WTC11 (cell line): ENCODE measurements around the gene TUSC7. TPM values are rescaled to one million over a fixed set of nuclear protein-coding genes. Genes with fewer than 3 reads are reported as not detected.

Experiments
- ATAC-seq: fragments of 200-7000 bp; cut with Tn5 transposase; 2 replicates; pipeline ENCODE4 v1.10.0; 2021; ENCODE audit warnings: mild to moderate bottlenecking, moderate library complexity
- CTCF ChIA-PET: fragments of 300-600 bp; sonication (Branson Sonifier 250); formaldehyde crosslinking; loops from one replicate; lab custom pipeline; 2021; ENCODE audit warnings: antibody characterized with exemption; lab: Charles Lee
- POLR2A ChIA-PET: fragments of 350-600 bp; sonication (Branson Sonifier 250); formaldehyde crosslinking; loops from one replicate; lab custom pipeline; 2021; ENCODE audit warnings: antibody characterized with exemption; lab: Charles Lee
- DNase-seq: peaks from one replicate; pipeline ENCODE4 v3.0.0; 2021; ENCODE audit warnings: low spot score
- H3K27ac Mint-ChIP-seq: 2 replicates; pipeline ENCODE4 v1.8.0; 2021; ENCODE audit warnings: mixed read lengths
- H3K27me3 Mint-ChIP-seq: 2 replicates; pipeline ENCODE4 v1.8.0; 2021; ENCODE audit warnings: low read depth, mild to moderate bottlenecking, moderate library complexity, mixed read lengths
- H3K36me3 Mint-ChIP-seq: 2 replicates; pipeline ENCODE4 v1.8.0; 2021; ENCODE audit warnings: mixed read lengths
- H3K4me1 Mint-ChIP-seq: 2 replicates; pipeline ENCODE4 v1.8.0; 2022; ENCODE audit warnings: mixed read lengths
- H3K4me3 Mint-ChIP-seq: 2 replicates; pipeline ENCODE4 v1.8.0; 2021; ENCODE audit warnings: mild to moderate bottlenecking, moderate library complexity, mixed read lengths
- H3K9me3 Mint-ChIP-seq: 2 replicates; pipeline ENCODE4 v1.8.0; 2021; ENCODE audit warnings: mixed read lengths
- ATF2 ChIP-seq: sonication (generic); formaldehyde crosslinking; IDR thresholded peaks from 2 replicates; pipeline ENCODE4 v1.8.1; 2022; ENCODE audit warnings: low read depth, missing genetic modification reagents, borderline replicate concordance
- FOXP1 ChIP-seq: sonication (generic); formaldehyde crosslinking; IDR thresholded peaks from 2 replicates; pipeline ENCODE4 v1.8.0; 2022; ENCODE audit warnings: missing genetic modification reagents, mild to moderate bottlenecking, moderate library complexity, borderline replicate concordance
- FOXP4 ChIP-seq: sonication (generic); formaldehyde crosslinking; IDR thresholded peaks from 2 replicates; pipeline ENCODE4 v1.8.0; 2022; ENCODE audit warnings: mild to moderate bottlenecking, missing genetic modification reagents
- GTF2I ChIP-seq: fragments of 250-450 bp; sonication (Bioruptor Pico); conservative IDR thresholded peaks from 2 replicates; pipeline ENCODE4 v1.4.0; 2021; ENCODE audit warnings: mild to moderate bottlenecking
- NFATC4 ChIP-seq: fragments of 250-450 bp; sonication (Bioruptor Pico); IDR thresholded peaks from 2 replicates; pipeline ENCODE4 v1.9.0; 2021; ENCODE audit warnings: mild to moderate bottlenecking
- NFYB ChIP-seq: sonication (generic); formaldehyde crosslinking; conservative IDR thresholded peaks from 2 replicates; pipeline ENCODE4 v1.8.0; 2022; ENCODE audit warnings: low read depth, missing genetic modification reagents
- SOX15 ChIP-seq: fragments of 250-450 bp; sonication (Bioruptor Pico); IDR thresholded peaks from 2 replicates; pipeline ENCODE4 v1.9.0; 2021; ENCODE audit warnings: mild to moderate bottlenecking
- SP1 ChIP-seq: sonication (generic); formaldehyde crosslinking; conservative IDR thresholded peaks from 2 replicates; pipeline ENCODE4 v1.8.1; 2022; ENCODE audit warnings: missing genetic modification reagents
- STAT6 ChIP-seq: sonication (generic); formaldehyde crosslinking; conservative IDR thresholded peaks from 2 replicates; pipeline ENCODE4 v1.8.1; 2023; ENCODE audit warnings: mild to moderate bottlenecking, low read depth, missing genetic modification reagents, moderate library complexity
- TEAD4 ChIP-seq: sonication (generic); formaldehyde crosslinking; IDR thresholded peaks from 2 replicates; pipeline ENCODE4 v1.8.0; 2022; ENCODE audit warnings: mild to moderate bottlenecking, missing genetic modification reagents
- ZNF396 ChIP-seq: fragments of 250-450 bp; sonication (Bioruptor Pico); IDR thresholded peaks from 2 replicates; pipeline ENCODE4 v1.8.0; 2021; ENCODE audit warnings: mild to moderate bottlenecking, moderate library complexity, borderline replicate concordance
- ZNF423 ChIP-seq: fragments of 250-450 bp; sonication (Bioruptor Pico); IDR thresholded peaks from 2 replicates; pipeline ENCODE4 v2.1.2; 2022; ENCODE audit warnings: mild to moderate bottlenecking, moderate library complexity
- ZNF512 ChIP-seq: sonication (generic); formaldehyde crosslinking; IDR thresholded peaks from 2 replicates; pipeline ENCODE4 v1.8.1; 2022; ENCODE audit warnings: missing genetic modification reagents, borderline replicate concordance
- total RNA-seq: library from RNA; stranded (reverse); gene quantifications from 3 replicates; pipeline ENCODE4 v1.2.3, GENCODE V29; 2021
- TF ChIP-seq, protein P1 (sequence below): fragments of 200-600 bp; IDR thresholded peaks from 2 replicates; pipeline ENCODE4 v1.8.0; 2022; ENCODE audit warnings: antibody characterized with exemption
- TF ChIP-seq, protein P2 (sequence below): fragments of 250-450 bp; sonication (Bioruptor Pico); IDR thresholded peaks from 2 replicates; pipeline ENCODE4 v1.9.0; 2021; ENCODE audit warnings: moderate library complexity, mild to moderate bottlenecking, inconsistent platforms, borderline replicate concordance

TUSC7 gene
- total RNA-seq, 1 experiment from 2014 or later, result not detected

DNA sequence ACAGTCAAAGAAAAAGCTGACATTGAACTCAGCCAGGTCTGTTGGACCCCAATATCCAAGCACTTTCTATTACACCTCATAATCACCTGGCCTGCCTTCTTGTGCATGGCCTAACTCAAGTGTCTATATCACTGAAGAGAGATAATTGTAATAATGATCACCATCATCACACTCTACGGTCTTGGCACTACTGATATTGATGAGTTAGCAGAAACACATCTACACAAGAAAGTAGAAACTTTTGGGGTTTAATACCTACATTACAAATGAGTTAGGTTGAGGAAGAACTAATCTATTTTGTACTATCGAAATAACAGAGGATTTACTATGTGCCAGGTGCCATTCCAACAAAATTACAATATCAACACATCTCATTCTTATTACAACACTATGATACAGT lies 30.7 kb downstream of the TUSC7 start (continued):
- TF ChIP-seq, protein P1, sequence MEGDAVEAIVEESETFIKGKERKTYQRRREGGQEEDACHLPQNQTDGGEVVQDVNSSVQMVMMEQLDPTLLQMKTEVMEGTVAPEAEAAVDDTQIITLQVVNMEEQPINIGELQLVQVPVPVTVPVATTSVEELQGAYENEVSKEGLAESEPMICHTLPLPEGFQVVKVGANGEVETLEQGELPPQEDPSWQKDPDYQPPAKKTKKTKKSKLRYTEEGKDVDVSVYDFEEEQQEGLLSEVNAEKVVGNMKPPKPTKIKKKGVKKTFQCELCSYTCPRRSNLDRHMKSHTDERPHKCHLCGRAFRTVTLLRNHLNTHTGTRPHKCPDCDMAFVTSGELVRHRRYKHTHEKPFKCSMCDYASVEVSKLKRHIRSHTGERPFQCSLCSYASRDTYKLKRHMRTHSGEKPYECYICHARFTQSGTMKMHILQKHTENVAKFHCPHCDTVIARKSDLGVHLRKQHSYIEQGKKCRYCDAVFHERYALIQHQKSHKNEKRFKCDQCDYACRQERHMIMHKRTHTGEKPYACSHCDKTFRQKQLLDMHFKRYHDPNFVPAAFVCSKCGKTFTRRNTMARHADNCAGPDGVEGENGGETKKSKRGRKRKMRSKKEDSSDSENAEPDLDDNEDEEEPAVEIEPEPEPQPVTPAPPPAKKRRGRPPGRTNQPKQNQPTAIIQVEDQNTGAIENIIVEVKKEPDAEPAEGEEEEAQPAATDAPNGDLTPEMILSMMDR, result no peak
- no peak for TF ChIP-seq ZNF512

- Mint-ChIP-seq H3K27ac (no peak overlapping the region), H3K4me3 (no peak overlapping the region), H3K27me3 (no peaks in the 10 kb centered on the region), H3K4me1 (no peaks in the 10 kb centered on the region), H3K9me3 (peaks cover 3% of the 10 kb centered on the region), H3K36me3 (no peaks in the 10 kb centered on the region)
- ATAC-seq, result peak; percentile 52
- DNase-seq, result peak; percentile 13
- TF ChIP-seq ATF2 (CRISPR knock-in tag) (no peak), FOXP4 (no peak), NFATC4 (CRISPR knock-in tag) (no peak), NFYB (CRISPR knock-in tag) (no peak), SP1 (no peak), GTF2I (CRISPR knock-in tag) (no peak), TEAD4 (CRISPR knock-in tag) (no peak), STAT6 (CRISPR knock-in tag) (no peak), SOX15 (CRISPR knock-in tag) (no peak), ZNF423 (no peak), ZNF396 (CRISPR knock-in tag) (no peak), FOXP1 (CRISPR knock-in tag) (no peak)
- TF ChIP-seq, protein P2, sequence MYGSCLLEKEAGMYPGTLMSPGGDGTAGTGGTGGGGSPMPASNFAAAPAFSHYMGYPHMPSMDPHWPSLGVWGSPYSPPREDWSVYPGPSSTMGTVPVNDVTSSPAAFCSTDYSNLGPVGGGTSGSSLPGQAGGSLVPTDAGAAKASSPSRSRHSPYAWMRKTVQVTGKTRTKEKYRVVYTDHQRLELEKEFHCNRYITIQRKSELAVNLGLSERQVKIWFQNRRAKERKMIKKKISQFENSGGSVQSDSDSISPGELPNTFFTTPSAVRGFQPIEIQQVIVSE, result no peak
- CTCF ChIA-PET, result interaction anchor here (1.4 kb wide), 1 partner anchor 142 kb away, joined by 3 read pairs; no protein-coding TSS in a partner anchor
- POLR2A ChIA-PET, result no interaction called here
Measured at GRCh38 chr3:116741467-116741866, 31.9 kb downstream of the TUSC7 start.
